ENCODE measurements around the gene BEND7.

- TF ChIP-seq CTCF (IDR thresholded peaks at IDR 0.05; ENCODE audit: extremely low read depth in 1 of 2, insufficient read depth in 1 of 2, low read depth in 1 of 2, low read length in 2 of 2) (peak; percentile 64 to 76), EZH2 (IDR thresholded peaks at IDR 0.05; ENCODE audit: borderline replicate concordance, low read depth, low read length, severe bottlenecking) (no peak)
These were observed 8.0 kb upstream of the BEND7 start for GRCh38 chr10:13536674-13537366.
